BJ (cell line): ENCODE measurements around the gene RAB1B. TPM values are rescaled to one million over a fixed set of nuclear protein-coding genes. Genes with fewer than 3 reads are reported as not detected.
A peak's percentile ranks its signal among the peaks of the same experiment; 100 is the strongest.
"Not testable (repeated sequence)": the region's sequence is repeated elsewhere in the genome, so short reads cannot be mapped to it uniquely, and the experiment has no call there.

Experiments used
- CTCF ChIA-PET: fragments of 350-600 bp; formaldehyde crosslinking; extraction: SDS; loops from one replicate; lab custom pipeline; 2021; ENCODE audit warnings: antibody characterized with exemption, inconsistent platforms; lab: Yijun Ruan, JAX
- POLR2A ChIA-PET: fragments of 300-600 bp; sonication (Branson Sonifier 250); formaldehyde crosslinking; extraction: SDS; loops from one replicate; lab custom pipeline; 2021; ENCODE audit warnings: antibody characterized with exemption; lab: Charles Lee
- DNase-seq: peaks from one replicate; pipeline ENCODE4 v3.0.0-alpha.2; 2011; ENCODE audit warnings: low read depth
- H3K27me3 ChIP-seq: 2 replicates; pipeline ENCODE4 v1.6.0; 2011; ENCODE audit warnings: low read length; ENCODE audit not compliant: control insufficient read depth, insufficient read depth
- H3K36me3 ChIP-seq: 2 replicates; pipeline ENCODE4 v1.5.1; 2011; ENCODE audit warnings: low read length; ENCODE audit not compliant: control insufficient read depth, insufficient read depth
- H3K4me3 ChIP-seq: 2 replicates; pipeline ENCODE4 v1.5.1; 2011; ENCODE audit warnings: low read depth, mild to moderate bottlenecking, control low read depth, low read length
- polyA plus RNA-seq: library from polyadenylated mRNA; depleted of rRNA; stranded (reverse); fragments of >200 nt; gene quantifications from 2 replicates; pipeline ENCODE4 v1.2.3, GENCODE V29; 2011
- TF ChIP-seq, protein P1 (sequence below): IDR thresholded peaks from 2 replicates; pipeline ENCODE4 v1.5.1; 2011; ENCODE audit warnings: low read depth, mild to moderate bottlenecking, control low read depth, inconsistent platforms, low read length, moderate library complexity; ENCODE audit not compliant: insufficient read depth

RAB1B gene
- polyA plus RNA-seq, 1 experiment, result 251 TPM

DNA sequence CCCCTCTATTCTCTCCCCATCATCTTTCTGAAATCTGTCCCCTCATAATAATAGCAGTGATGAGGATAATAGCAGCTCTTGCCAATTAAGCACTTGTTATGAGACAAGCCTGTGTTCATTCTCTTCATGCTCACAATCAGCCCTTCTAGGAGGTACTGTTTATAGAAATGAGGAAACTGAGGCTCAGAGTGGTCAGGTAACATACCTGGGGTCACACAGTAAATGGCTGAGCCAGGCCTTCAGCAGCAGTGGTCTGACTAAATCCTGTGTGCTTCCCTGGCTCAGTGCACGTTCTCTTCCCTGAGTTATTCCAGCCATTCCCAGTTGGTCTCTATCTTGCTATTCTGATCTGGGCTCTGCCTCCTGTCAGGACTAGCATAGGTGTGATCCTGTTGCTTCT, 5.8 kb downstream of the RAB1B start:
- TF ChIP-seq, protein P1, sequence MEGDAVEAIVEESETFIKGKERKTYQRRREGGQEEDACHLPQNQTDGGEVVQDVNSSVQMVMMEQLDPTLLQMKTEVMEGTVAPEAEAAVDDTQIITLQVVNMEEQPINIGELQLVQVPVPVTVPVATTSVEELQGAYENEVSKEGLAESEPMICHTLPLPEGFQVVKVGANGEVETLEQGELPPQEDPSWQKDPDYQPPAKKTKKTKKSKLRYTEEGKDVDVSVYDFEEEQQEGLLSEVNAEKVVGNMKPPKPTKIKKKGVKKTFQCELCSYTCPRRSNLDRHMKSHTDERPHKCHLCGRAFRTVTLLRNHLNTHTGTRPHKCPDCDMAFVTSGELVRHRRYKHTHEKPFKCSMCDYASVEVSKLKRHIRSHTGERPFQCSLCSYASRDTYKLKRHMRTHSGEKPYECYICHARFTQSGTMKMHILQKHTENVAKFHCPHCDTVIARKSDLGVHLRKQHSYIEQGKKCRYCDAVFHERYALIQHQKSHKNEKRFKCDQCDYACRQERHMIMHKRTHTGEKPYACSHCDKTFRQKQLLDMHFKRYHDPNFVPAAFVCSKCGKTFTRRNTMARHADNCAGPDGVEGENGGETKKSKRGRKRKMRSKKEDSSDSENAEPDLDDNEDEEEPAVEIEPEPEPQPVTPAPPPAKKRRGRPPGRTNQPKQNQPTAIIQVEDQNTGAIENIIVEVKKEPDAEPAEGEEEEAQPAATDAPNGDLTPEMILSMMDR, result no peak
- ChIA-PET CTCF (interaction anchor here (1.0 to 8.7 kb wide), 2 partner anchors 7 to 15 kb away, joined by 3 to 60 read pairs; partner anchors contain the start of gene YIF1A), POLR2A (no interaction called here)
- DNase-seq, result no peak
- Histone ChIP-seq H3K36me3 (peaks cover 35% of the 10 kb centered on the region), H3K27me3 (no peaks in the 10 kb centered on the region), H3K4me3 (no peak overlapping the region)

DNA sequence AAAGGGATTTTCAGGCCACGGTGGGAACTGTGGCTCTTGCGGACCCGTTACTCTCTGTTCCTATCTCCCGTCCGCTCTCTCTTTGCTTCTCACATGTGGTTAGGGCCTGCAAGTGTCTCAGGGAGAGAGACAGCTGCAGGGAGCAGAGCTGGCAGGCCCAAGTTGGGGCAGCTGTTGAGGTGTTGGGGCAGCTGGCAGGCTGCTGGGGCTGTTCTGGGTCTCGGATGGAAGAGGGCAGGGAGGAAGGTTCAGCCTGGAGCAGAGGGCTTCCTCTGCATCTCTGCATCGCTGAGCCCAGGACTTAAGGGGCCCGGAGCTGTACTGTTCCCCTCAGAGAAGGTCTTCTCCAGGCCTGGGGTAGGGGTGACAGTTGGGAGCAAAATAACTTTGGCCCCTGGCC, 7.0 kb downstream of the RAB1B start:
- TF ChIP-seq, protein P1, result no peak
- Histone ChIP-seq H3K36me3 (peaks cover 35% of the 10 kb centered on the region), H3K27me3 (no peaks in the 10 kb centered on the region), H3K4me3 (no peak overlapping the region)
- no peak for DNase-seq
- ChIA-PET POLR2A (no interaction called here), CTCF (no interaction called here)

DNA sequence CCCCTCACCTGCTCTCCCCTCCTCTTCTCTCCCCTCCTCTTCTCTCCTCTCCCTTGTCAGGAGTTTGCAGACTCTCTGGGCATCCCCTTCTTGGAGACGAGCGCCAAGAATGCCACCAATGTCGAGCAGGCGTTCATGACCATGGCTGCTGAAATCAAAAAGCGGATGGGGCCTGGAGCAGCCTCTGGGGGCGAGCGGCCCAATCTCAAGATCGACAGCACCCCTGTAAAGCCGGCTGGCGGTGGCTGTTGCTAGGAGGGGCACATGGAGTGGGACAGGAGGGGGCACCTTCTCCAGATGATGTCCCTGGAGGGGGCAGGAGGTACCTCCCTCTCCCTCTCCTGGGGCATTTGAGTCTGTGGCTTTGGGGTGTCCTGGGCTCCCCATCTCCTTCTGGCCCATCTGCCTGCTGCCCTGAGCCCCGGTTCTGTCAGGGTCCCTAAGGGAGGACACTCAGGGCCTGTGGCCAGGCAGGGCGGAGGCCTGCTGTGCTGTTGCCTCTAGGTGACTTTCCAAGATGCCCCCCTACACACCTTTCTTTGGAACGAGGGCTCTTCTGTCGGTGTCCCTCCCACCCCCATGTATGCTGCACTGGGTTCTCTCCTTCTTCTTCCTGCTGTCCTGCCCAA, 7.7 kb downstream of the RAB1B start:
- Histone ChIP-seq H3K27me3 (no peaks in the 10 kb centered on the region), H3K4me3 (no peak overlapping the region), H3K36me3 (peaks cover 33% of the 10 kb centered on the region)
- TF ChIP-seq, protein P1, result no peak
- POLR2A ChIA-PET, result no interaction called here
- no peak for DNase-seq
- CTCF ChIA-PET, result no interaction called here

DNA sequence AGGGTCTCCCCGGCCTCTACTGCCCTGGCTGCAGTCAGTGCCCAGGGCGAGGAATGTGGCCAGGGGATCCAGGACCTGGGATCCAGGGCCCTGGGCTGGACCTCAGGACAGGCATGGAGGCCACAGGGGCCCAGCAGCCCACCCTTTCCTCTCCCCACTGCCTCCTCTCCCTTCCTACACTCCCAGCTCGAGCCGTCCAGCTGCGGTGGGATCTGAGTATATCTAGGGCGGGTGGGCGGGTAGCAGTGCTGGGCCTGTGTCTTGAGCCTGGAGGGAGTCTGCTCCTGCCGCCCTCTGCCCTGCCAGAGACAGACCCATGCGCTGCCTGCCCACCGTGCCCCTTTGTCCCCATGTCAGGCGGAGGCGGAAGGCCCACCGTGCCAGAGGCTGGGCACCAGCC, 8.2 kb downstream of the RAB1B start:
- DNase-seq, H3K4me3 ChIP-seq, H3K27me3 ChIP-seq, POLR2A ChIA-PET: not testable (repeated sequence)
- peaks cover 32% of the 10 kb centered on the region for H3K36me3 ChIP-seq
- CTCF ChIA-PET, result interaction anchor here (0.8 kb wide), 1 partner anchor 8 kb away, joined by 3 read pairs; the partner anchor contains the start of gene RAB1B

DNA sequence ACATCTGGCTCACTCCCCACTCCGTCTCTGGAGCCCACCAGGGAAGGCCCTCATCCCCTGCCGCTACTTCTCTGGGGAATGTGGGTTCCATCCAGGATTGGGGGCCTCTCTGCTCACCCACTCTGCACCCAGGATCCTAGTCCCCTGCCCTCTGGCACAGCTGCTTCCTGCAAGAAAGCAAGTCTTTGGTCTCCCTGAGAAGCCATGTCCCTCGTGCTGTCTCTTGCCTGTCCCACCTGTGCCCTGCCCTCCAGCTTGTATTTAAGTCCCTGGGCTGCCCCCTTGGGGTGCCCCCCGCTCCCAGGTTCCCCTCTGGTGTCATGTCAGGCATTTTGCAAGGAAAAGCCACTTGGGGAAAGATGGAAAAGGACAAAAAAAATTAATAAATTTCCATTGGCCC, 8.6 kb downstream of the RAB1B start:
- H3K27me3 ChIP-seq, DNase-seq, POLR2A ChIA-PET, H3K4me3 ChIP-seq: not testable (repeated sequence)
- H3K36me3 ChIP-seq, result peaks cover 27% of the 10 kb centered on the region
- CTCF ChIA-PET, result interaction anchor here (0.8 to 1.0 kb wide), 2 partner anchors 9 to 11 kb away, joined by 3 read pairs; partner anchors contain the start of gene RAB1B

DNA sequence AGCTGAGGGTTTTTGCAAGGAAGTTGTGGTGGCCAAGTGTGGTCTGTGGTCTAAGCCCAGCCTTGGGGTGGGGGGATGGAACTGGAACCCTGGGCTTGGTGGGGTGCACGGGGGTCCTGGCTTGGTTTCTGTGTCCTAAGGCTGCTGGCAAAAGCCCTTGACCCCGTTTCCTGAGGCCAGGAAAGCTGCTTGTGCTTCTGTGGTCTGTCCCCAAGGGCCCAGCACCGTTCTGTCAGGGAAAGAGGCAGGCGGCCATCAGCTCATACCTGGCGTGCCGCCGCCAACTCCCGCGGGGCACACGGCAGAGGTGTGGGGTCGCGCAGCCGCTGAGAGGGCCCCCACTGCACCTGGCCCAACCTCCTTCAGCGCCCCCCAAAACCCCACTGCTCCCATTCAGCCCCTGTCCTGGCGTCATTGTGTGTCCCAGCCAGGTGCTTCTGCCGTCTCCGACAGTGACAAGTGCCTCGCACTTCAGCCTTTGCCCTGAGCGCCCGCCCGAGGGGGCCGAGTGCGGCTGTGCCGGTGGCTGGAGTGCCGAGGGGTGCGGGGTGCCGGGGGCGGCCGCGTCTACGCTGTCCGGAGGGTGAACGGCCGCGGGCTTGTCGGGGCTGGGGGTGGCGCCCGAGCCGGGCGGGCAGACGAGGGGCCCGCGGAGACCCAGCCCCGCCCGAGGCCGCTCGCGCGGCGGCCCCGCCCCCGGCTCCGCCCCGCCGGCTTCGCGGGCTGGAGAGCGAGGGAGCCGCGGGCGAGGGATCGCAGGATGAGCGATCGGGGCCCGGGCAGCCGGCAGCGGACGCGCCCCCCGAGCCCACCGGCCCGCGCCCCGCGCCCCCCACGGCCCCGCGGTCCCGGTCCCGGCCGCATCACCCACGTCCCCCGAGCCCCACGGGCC, 9.3 kb downstream of the RAB1B start, which contains the start of gene CNIH2:
Gene CNIH2, plus strand, starts transcription at position 705 of the 892 bp plus-strand sequence. CDS start 282 bp downstream, outside the sequence.
- ChIA-PET POLR2A (no interaction called here), CTCF (interaction anchor here (0.8 to 1.0 kb wide), 2 partner anchors 9 to 10 kb away, joined by 3 read pairs; partner anchors contain the start of gene RAB1B)
- Histone ChIP-seq H3K4me3 (peak within 1 kb of the TSS; percentile 22), H3K36me3 (peaks cover 22% of the 10 kb centered on the region), H3K27me3 (no peaks in the 10 kb centered on the region)
- TF ChIP-seq, protein P1, result no peak
- no peak for DNase-seq
